Neural progenitor cell (in vitro differentiated cells): ENCODE results near the gene WRAP73. TPM values are rescaled to one million over a fixed set of nuclear protein-coding genes. Genes with fewer than 3 reads are reported as not detected.

Source experiments
- DNase-seq: peaks from one replicate; pipeline ENCODE4 v3.0.0-alpha.2; 2016; ENCODE audit warnings: low spot score
- H2AFZ ChIP-seq: fragments of 200-600 bp; sonication (generic); replicated peaks from 2 replicates; pipeline ENCODE4 v1.6.1; 2016; ENCODE audit warnings: antibody characterized with exemption
- H3F3A ChIP-seq: fragments of 200-600 bp; sonication (generic); 2 replicates; pipeline ENCODE4 v1.6.1; 2016; ENCODE audit warnings: antibody characterized with exemption, low read depth
- H3K27ac ChIP-seq: fragments of 200-600 bp; sonication (generic); 2 replicates; pipeline ENCODE4 v1.5.1; 2016; ENCODE audit warnings: mild to moderate bottlenecking
- H3K27me3 ChIP-seq: fragments of 200-600 bp; sonication (generic); 2 replicates; pipeline ENCODE4 v1.6.1; 2016; ENCODE audit warnings: mild to moderate bottlenecking, moderate library complexity
- H3K36me3 ChIP-seq: fragments of 200-600 bp; sonication (generic); 2 replicates; pipeline ENCODE4 v1.5.1; 2016
- H3K4me1 ChIP-seq: fragments of 200-600 bp; sonication (generic); 2 replicates; pipeline ENCODE4 v1.6.1; 2016; ENCODE audit warnings: mixed run types
- H3K4me2 ChIP-seq: fragments of 200-600 bp; sonication (generic); 2 replicates; pipeline ENCODE4 v1.6.1; 2016
- H3K4me3 ChIP-seq: fragments of 200-600 bp; sonication (generic); 2 replicates; pipeline ENCODE4 v1.5.1; 2016
- H3K79me2 ChIP-seq: fragments of 200-600 bp; sonication (generic); 2 replicates; pipeline ENCODE4 v1.6.1; 2016; ENCODE audit warnings: low read depth
- H3K9ac ChIP-seq: fragments of 200-600 bp; sonication (generic); 2 replicates; pipeline ENCODE4 v1.6.1; 2016
- H3K9me3 ChIP-seq: fragments of 200-600 bp; sonication (generic); 2 replicates; pipeline ENCODE4 v1.5.1; 2016; ENCODE audit warnings: low read depth
- H4K20me1 ChIP-seq: fragments of 200-600 bp; sonication (generic); 2 replicates; pipeline ENCODE4 v1.6.1; 2016; ENCODE audit warnings: low read depth
- H3K27ac Mint-ChIP-seq: 3 replicates; pipeline ENCODE4 v1.8.0; 2021; ENCODE audit warnings: mixed read lengths
- H3K27me3 Mint-ChIP-seq: 2 replicates; pipeline ENCODE4 v1.8.0; 2022; ENCODE audit warnings: low read depth, mild to moderate bottlenecking, inconsistent platforms, moderate library complexity, mixed read lengths; ENCODE audit not compliant: insufficient read depth
- H3K36me3 Mint-ChIP-seq: 3 replicates; pipeline ENCODE4 v1.8.0; 2021; ENCODE audit warnings: mixed read lengths
- H3K4me1 Mint-ChIP-seq: 3 replicates; pipeline ENCODE4 v1.8.0; 2021; ENCODE audit warnings: mixed read lengths
- H3K4me3 Mint-ChIP-seq: 3 replicates; pipeline ENCODE4 v1.8.0; 2021; ENCODE audit warnings: mild to moderate bottlenecking, moderate library complexity, mixed read lengths
- H3K9me3 Mint-ChIP-seq: 3 replicates; pipeline ENCODE4 v1.8.0; 2020; ENCODE audit warnings: mixed read lengths
- EZH2 ChIP-seq: fragments of 200-600 bp; sonication (generic); IDR thresholded peaks from 2 replicates; pipeline ENCODE4 v1.6.1; 2017; ENCODE audit warnings: antibody characterized with exemption, mild to moderate bottlenecking, moderate library complexity
- EZH2phosphoT487 ChIP-seq: fragments of 200-600 bp; sonication (generic); IDR thresholded peaks from 2 replicates; pipeline ENCODE4 v1.6.1; 2017; ENCODE audit warnings: antibody characterized with exemption
- total RNA-seq: library from RNA; depleted of rRNA; stranded (reverse); fragments of >200 nt; gene quantifications from 2 replicates; pipeline ENCODE4 v1.2.3, GENCODE V29; 2015; ENCODE audit warnings: low replicate concordance
- TF ChIP-seq, protein P1 (sequence below): fragments of 200-600 bp; sonication (generic); IDR thresholded peaks from 2 replicates; pipeline ENCODE4 v1.5.1; 2017; ENCODE audit warnings: antibody characterized with exemption, mild to moderate bottlenecking

The WRAP73 gene
- total RNA-seq, 1 donor from 2014 or later: 12.0 TPM

DNA sequence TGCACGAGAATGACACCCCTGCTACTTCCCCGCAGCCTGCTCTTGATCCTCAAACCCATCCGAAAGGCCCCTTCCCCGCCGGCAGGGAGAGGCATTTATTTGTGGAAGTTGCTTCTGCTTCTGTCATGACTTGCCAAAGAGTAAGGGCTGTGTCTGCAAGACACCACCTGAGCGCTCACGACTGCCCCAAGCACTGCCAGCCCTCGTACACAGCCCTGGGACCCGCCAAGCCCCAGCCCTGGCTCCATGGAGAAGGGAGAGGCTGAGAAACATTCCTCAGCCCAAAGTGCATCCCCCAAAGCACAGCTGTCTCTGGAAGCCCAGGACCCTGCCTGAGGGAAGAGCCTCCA is 31.4 kb downstream of the WRAP73 start:
- no peak overlapping the region for H3K27ac Mint-ChIP-seq
- H3K79me2 ChIP-seq: no peaks in the 10 kb centered on the region
- no peak overlapping the region for H3K27ac ChIP-seq
- TF ChIP-seq EZH2phosphoT487 (no peak), EZH2 (no peak)
- TF ChIP-seq, protein P1, sequence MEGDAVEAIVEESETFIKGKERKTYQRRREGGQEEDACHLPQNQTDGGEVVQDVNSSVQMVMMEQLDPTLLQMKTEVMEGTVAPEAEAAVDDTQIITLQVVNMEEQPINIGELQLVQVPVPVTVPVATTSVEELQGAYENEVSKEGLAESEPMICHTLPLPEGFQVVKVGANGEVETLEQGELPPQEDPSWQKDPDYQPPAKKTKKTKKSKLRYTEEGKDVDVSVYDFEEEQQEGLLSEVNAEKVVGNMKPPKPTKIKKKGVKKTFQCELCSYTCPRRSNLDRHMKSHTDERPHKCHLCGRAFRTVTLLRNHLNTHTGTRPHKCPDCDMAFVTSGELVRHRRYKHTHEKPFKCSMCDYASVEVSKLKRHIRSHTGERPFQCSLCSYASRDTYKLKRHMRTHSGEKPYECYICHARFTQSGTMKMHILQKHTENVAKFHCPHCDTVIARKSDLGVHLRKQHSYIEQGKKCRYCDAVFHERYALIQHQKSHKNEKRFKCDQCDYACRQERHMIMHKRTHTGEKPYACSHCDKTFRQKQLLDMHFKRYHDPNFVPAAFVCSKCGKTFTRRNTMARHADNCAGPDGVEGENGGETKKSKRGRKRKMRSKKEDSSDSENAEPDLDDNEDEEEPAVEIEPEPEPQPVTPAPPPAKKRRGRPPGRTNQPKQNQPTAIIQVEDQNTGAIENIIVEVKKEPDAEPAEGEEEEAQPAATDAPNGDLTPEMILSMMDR: no peak
- H3K4me2 ChIP-seq: no peak overlapping the region
- H3K9me3 ChIP-seq: no peaks in the 10 kb centered on the region
- peaks cover 9% of the 10 kb centered on the region for H3F3A ChIP-seq
- H3K9ac ChIP-seq: no peak overlapping the region
- H3K36me3 Mint-ChIP-seq: no peaks in the 10 kb centered on the region
- H2AFZ ChIP-seq: no peak overlapping the region
- H3K36me3 ChIP-seq: no peaks in the 10 kb centered on the region
- H3K27me3 ChIP-seq: peaks cover 16% of the 10 kb centered on the region
- peaks cover 7% of the 10 kb centered on the region for H3K27me3 Mint-ChIP-seq
- H4K20me1 ChIP-seq: peaks cover 10% of the 10 kb centered on the region
- H3K4me3 Mint-ChIP-seq: no peak overlapping the region
- no peak overlapping the region for H3K4me3 ChIP-seq
- H3K4me1 ChIP-seq: peaks cover 13% of the 10 kb centered on the region
- no peaks in the 10 kb centered on the region for H3K9me3 Mint-ChIP-seq
- no peak for DNase-seq
- H3K4me1 Mint-ChIP-seq: peaks cover 36% of the 10 kb centered on the region

DNA sequence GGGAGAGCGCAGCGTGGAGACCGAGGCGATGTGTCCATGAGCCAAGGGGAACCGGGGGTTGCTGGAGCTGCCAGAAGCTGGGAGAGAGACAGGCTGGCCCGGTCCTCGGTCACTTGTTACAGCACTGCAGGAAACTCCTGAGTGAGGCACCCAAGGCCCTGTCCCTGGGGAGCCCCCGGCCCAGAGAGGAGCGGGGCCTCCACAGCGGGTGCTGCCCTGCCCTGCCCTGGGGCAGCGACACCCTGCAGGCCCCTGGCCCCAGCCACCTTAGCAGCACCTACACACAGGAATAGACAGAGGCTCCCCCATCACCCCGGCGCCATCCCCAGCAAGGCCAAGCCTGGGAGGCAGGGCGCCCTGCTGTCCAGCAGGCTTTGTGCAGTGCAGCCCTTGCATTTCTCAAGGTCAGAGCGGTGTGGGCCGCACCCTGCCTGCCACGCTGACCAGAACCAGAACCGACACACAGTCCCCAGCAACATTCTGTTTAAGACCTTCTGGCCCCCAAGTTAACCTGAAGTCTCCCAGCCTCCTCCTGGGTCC is 32.0 kb downstream of the WRAP73 start:
- Histone ChIP-seq H3K4me2 (no peak overlapping the region), H2AFZ (no peak overlapping the region), H3K27ac (no peak overlapping the region), H4K20me1 (peaks cover 10% of the 10 kb centered on the region), H3K9me3 (no peaks in the 10 kb centered on the region), H3F3A (peaks cover 9% of the 10 kb centered on the region), H3K36me3 (no peaks in the 10 kb centered on the region), H3K79me2 (no peaks in the 10 kb centered on the region), H3K4me1 (peaks cover 9% of the 10 kb centered on the region), H3K9ac (no peak overlapping the region), H3K4me3 (no peak overlapping the region), H3K27me3 (peaks cover 18% of the 10 kb centered on the region)
- DNase-seq: no peak
- Mint-ChIP-seq H3K4me3 (no peak overlapping the region), H3K27ac (peak overlapping the region; percentile 87), H3K36me3 (no peaks in the 10 kb centered on the region), H3K27me3 (peaks cover 10% of the 10 kb centered on the region), H3K9me3 (no peaks in the 10 kb centered on the region), H3K4me1 (peaks cover 37% of the 10 kb centered on the region)
- TF ChIP-seq EZH2 (no peak), EZH2phosphoT487 (no peak)
- TF ChIP-seq, protein P1: no peak

DNA sequence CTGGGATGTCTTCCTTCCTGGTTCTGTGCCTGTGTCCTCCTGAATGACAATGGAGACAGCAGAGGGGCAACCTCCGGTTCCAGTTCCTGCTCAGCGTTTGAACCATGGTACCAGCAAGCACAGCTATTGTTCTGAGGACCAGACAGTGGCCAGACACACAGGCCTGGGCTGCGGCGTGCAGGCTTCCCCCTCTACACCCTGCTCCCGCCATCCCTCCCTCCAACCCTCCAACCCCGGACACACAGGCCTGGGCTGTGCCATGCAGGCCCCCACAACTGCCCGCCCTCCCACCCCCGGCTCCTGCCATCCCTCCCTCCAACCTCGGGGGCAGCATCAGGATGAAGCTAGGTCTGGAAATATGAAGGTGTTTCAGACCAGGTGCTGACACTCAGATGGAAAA is 33.0 kb downstream of the WRAP73 start:
- no peaks in the 10 kb centered on the region for H3K36me3 Mint-ChIP-seq
- Histone ChIP-seq H3K4me3 (no peak overlapping the region), H3K79me2 (no peaks in the 10 kb centered on the region), H3K9ac (no peak overlapping the region), H3K27me3 (peaks cover 29% of the 10 kb centered on the region), H3K27ac (no peak overlapping the region), H4K20me1 (peaks cover 15% of the 10 kb centered on the region), H3K36me3 (no peaks in the 10 kb centered on the region), H3K4me1 (peaks cover 13% of the 10 kb centered on the region), H3K4me2 (no peak overlapping the region), H3F3A (peaks cover 9% of the 10 kb centered on the region), H3K9me3 (no peaks in the 10 kb centered on the region), H2AFZ (no peak overlapping the region)
- peaks cover 42% of the 10 kb centered on the region for H3K4me1 Mint-ChIP-seq
- H3K9me3 Mint-ChIP-seq: no peaks in the 10 kb centered on the region
- H3K27ac Mint-ChIP-seq: no peak overlapping the region
- H3K4me3 Mint-ChIP-seq: no peak overlapping the region
- TF ChIP-seq EZH2phosphoT487 (no peak), EZH2 (no peak)
- TF ChIP-seq, protein P1: no peak
- DNase-seq: no peak
- peaks cover 10% of the 10 kb centered on the region for H3K27me3 Mint-ChIP-seq
